ENCODE measurements around the gene LONRF2. TPM values are rescaled to one million over a fixed set of nuclear protein-coding genes. Genes with fewer than 3 reads are reported as not detected.

Gene LONRF2
- polyA plus RNA-seq, 1 experiment, result 0.02 TPM

- no peaks in the 10 kb centered on the region for H3K36me3 ChIP-seq (ENCODE audit: control insufficient read depth, insufficient read depth, low read length)
- H3K27me3 ChIP-seq (ENCODE audit: control insufficient read depth, insufficient read depth, low read length), result no peaks in the 10 kb centered on the region
- TF ChIP-seq CTCF (IDR thresholded peaks at IDR 0.05; ENCODE audit: insufficient read depth, low read depth, low read length), result no peak
- H3K4me3 ChIP-seq (ENCODE audit: low read depth, low read length), result no peak overlapping the region
- CTCF ChIA-PET, result interaction anchor here (1.0 to 2.2 kb wide), 2 partner anchors 40 to 79 kb away, joined by 3 to 6 read pairs; no protein-coding TSS in a partner anchor
- no peak for DNase-seq (ENCODE audit: low read depth)
- POLR2A ChIA-PET, result no interaction called here
Observed at GRCh38 chr2:100301881-100302584, 20.3 kb downstream of the LONRF2 start.

GRCh38 chr2:100299548-100299947 is 22.8 kb downstream of the LONRF2 start:
- no peaks in the 10 kb centered on the region for H3K36me3 ChIP-seq (ENCODE audit: control insufficient read depth, insufficient read depth, low read length)
- no peak for TF ChIP-seq CTCF (IDR thresholded peaks at IDR 0.05; ENCODE audit: insufficient read depth, low read depth, low read length)
- H3K27me3 ChIP-seq (ENCODE audit: control insufficient read depth, insufficient read depth, low read length), result 0 out of 2 replicates have a peak, but pooled peaks cover 1% of the 10 kb centered on the region
- no peak overlapping the region for H3K4me3 ChIP-seq (ENCODE audit: low read depth, low read length)
- ChIA-PET CTCF (interaction anchor here (2.2 kb wide), 1 partner anchor 82 kb away, joined by 6 read pairs; no protein-coding TSS in a partner anchor), POLR2A (no interaction called here)
- DNase-seq (ENCODE audit: low read depth), result no peak

- Histone ChIP-seq H3K36me3 (ENCODE audit: control insufficient read depth, insufficient read depth, low read length) (no peaks in the 10 kb centered on the region), H3K27me3 (ENCODE audit: control insufficient read depth, insufficient read depth, low read length) (0 out of 2 replicates have a peak, but pooled peaks cover 1% of the 10 kb centered on the region), H3K4me3 (ENCODE audit: low read depth, low read length) (no peak overlapping the region)
- DNase-seq (ENCODE audit: low read depth), result no peak
- CTCF ChIA-PET, result no interaction called here
- POLR2A ChIA-PET, result no interaction called here
- no peak for TF ChIP-seq CTCF (IDR thresholded peaks at IDR 0.05; ENCODE audit: insufficient read depth, low read depth, low read length)
Observed at GRCh38 chr2:100297511-100297910, 24.8 kb downstream of the LONRF2 start.

GRCh38 chr2:100294162-100294497 is 28.2 kb downstream of the LONRF2 start:
- CTCF ChIA-PET, result interaction anchor here (1.5 kb wide), 1 partner anchor 32 kb away, joined by 6 read pairs; no protein-coding TSS in a partner anchor
- TF ChIP-seq CTCF (IDR thresholded peaks at IDR 0.05; ENCODE audit: insufficient read depth, low read depth, low read length), result no peak
- POLR2A ChIA-PET, result no interaction called here
- no peaks in the 10 kb centered on the region for H3K36me3 ChIP-seq (ENCODE audit: control insufficient read depth, insufficient read depth, low read length)
- H3K4me3 ChIP-seq (ENCODE audit: low read depth, low read length), result no peak overlapping the region
- DNase-seq (ENCODE audit: low read depth), result no peak
- 0 out of 2 replicates have a peak, but pooled peaks cover 1% of the 10 kb centered on the region for H3K27me3 ChIP-seq (ENCODE audit: control insufficient read depth, insufficient read depth, low read length)

- no peak for TF ChIP-seq CTCF (IDR thresholded peaks at IDR 0.05; ENCODE audit: insufficient read depth, low read depth, low read length)
- Histone ChIP-seq H3K36me3 (ENCODE audit: control insufficient read depth, insufficient read depth, low read length) (no peaks in the 10 kb centered on the region), H3K4me3 (ENCODE audit: low read depth, low read length) (no peak overlapping the region), H3K27me3 (ENCODE audit: control insufficient read depth, insufficient read depth, low read length) (0 out of 2 replicates have a peak, but pooled peaks cover 1% of the 10 kb centered on the region)
- CTCF ChIA-PET, result interaction anchor here (0.9 to 3.3 kb wide), 2 partner anchors 13 to 87 kb away, joined by 3 to 12 read pairs; no protein-coding TSS in a partner anchor
- DNase-seq (ENCODE audit: low read depth), result no peak
- POLR2A ChIA-PET, result no interaction called here
Observed at GRCh38 chr2:100293341-100294161, 28.8 kb downstream of the LONRF2 start.
